Effector CD8-positive, alpha-beta T cell (primary cell): Measurements from ENCODE around the gene C19orf12.

Source experiments
- DNase-seq: peaks from one replicate; lab custom pipeline; 2025; lab: John Stamatoyannopoulos, UW

Gene C19orf12

DNA sequence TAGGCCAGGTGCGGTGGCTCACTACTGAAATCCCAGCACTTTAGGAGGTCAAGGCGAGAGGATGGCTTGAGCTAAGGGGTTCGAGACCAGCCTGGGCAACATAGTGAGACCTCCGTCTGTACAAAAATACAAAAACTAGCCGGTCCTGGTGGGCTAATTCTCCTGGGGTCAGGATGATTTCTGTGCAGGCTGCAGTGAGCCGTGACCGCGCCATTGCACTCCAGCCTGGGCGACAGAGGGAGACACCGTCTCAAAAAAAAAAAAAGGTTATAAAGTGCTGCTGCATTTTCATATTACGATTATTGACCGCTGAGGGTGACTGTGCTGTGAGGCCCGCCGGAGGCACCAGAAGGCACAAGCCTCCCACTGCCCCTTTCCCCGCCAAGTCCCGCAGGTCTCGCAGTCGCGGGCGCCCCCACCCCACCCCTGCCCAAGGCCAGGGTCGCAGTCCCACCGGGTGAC, 50.3 kb downstream of the C19orf12 start:
- no peak for DNase-seq

DNA sequence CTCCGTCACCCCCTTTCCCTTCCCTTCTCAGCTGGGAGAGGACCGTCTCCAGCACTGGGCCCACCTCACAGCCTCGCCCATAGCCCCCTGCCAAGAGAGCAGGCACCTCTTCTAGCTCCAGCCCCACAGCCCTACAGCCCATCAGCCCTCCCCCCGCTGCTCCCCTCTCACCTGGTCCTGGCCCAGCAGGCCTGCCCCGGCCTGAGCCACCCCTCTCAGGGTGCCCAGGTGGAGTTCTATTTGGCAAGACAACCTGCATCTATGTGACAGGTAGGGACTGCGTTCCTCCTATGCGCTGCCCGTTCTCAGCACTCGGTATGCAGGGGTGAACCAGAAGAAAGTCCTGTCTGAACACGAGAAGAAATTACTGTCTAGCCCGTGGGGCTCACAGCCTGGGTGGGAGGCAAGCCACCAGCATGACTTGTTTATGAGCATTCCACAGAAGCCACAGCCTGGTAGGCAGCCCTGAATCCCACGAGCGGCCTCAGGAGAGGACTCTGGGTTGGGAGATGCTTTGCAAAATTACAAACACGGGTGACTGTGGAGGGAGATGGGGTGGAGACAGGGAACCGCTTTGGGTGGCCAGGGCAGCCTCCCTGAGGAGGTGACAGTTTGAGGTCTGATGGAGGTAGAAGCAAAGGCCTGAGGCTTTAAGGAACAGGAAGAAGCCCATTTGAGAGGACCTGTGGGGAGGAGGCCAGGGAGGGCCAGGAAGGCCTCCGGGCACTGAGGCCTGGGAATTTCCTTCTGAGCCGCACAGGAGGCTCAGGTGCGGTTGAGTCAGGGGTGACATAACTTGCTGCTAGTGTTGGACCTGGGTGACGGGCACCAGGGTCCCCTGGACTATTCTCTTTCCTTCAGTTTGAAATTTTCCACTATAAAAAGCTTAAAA, 51.0 kb downstream of the C19orf12 start:
- DNase-seq = no peak

DNA sequence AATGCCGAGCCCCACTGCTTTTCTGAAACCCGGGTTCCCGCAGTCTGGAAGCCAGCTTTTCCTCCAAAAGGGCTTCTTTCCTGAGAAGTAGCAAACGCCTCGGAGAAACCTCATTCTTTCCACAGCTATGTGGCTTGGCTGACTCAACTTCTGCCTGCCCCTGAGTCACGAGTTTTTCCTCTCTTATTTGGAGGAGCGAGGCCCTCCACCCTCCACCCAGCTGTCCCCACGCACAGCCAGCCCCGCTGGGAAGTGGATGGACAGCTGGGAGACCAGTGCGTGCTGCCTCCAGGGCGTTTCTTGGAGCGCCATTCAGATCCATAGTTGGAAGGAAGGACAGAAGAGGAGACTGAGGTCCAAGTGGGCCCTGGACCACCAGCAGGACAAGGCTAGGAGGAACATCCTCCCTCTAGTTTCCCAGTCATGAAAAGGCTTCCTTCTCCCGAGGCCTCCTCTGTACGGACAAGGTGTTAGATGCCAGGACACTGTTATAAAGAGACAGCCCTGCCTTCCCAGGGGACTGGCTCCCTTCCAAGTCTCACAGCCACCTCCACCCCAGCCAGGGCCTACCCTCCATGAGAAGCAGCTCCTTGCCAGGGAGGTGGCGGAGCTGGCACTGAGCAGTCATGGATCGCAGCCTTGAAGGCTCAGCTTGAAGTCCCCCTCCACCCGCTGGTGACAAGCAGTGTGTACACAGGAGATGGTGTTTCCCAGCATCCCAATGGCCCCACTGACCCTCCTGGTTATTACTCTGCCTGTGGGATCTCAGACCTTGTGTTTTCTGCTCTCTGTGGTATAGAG, 52.3 kb downstream of the C19orf12 start:
- no peak for DNase-seq

DNA sequence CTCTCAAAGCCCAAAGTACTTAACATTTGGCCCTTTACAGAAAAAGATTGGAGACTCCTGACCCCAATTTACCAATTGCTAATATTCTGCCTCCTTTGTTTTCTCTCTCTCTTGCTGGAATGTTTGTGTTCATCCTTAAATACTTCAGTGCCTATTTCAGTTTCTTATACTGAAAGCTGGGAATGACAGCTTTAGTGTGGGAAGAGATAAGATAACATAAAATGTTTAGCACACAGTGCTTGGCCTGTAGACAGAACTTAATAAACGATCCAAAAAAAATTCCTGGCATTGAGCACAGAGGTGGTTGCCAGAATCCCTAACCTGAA, 52.8 kb downstream of the C19orf12 start:
- DNase-seq = no peak

DNA sequence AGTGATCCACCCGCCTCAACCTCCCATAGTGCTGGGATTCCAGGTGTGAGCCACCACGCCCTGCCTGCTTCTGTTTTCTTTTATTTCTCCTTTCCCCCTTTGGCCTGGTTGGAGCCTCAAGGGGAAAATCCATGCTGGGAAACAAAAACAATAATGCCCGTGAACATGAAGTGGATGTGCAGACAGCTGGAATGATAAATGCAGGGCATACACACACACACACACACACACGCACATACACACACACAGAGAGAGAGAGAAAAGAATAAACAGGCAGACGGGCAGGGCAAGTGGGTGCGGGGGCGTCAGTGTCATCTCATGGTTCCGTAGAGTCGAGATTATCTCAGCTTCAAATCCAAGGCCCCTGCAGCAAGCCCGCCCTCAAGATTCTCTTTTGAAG, 54.2 kb downstream of the C19orf12 start:
- no peak for DNase-seq

DNA sequence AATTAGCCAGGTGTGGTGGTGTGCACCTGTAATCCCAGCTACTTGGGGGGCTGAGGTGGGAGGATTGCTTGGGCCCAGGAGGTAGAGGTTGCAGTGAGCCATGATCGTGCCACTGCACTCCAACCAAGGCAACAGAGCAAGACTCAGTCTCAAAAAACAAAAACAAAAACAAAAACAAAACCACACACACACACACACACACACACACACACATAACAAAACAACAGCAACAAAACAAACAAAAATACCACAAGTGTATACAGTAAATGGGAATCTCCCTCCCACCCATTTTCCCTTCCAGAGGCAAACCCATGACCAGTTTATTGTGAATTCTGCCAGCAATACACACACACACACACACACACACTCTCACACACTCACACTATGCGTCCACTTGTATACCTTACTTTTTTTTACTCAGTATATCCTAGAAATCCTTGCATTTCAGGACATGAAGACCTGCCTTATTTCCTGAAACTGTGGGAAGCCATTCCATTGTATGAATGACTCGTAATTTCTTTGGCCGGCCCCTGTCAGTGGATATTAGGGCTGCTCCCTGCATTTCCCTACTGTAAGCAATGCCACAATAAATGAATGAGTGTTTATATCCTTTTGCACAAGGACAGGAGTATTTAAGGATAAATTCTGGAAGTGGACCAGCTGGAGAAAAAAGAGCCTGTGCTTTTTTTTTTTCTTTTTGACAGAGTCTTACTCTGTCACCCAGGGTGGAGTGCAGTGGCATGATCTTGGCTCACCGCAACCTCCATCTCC, 56.7 kb downstream of the C19orf12 start:
- no peak for DNase-seq

DNA sequence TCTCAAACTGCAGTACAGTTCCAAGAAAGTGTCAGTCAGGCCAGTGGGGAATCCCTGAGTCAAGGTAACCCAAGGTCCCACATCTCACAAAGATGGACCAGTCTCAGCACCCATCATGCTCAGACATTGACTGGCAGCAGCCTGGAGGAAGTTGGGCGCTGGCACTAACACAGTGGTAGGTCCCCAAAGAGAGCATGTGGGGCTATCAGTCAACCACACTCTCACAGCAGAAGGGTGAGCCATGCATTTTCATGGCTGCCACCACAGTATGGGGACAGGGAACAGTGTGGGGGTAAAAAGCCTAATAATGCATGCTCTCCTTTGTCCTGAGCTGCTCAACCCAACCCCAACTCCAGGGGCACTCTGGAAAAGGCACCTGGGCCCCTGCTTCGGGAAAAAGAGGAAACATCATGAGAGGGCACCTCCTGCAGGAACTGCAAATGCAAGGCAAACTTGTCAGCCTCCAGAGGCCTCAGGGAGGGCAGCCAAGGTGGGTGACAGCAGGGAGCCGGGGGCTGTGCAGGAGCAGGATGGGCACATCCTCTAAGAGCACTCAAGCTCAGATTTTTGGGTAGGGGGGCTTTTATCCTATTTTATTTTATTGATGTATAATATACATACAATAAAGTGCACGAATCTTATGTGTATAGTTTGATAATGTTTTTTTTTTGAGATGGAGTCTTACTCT, 59.3 kb downstream of the C19orf12 start:
- no peak for DNase-seq

DNA sequence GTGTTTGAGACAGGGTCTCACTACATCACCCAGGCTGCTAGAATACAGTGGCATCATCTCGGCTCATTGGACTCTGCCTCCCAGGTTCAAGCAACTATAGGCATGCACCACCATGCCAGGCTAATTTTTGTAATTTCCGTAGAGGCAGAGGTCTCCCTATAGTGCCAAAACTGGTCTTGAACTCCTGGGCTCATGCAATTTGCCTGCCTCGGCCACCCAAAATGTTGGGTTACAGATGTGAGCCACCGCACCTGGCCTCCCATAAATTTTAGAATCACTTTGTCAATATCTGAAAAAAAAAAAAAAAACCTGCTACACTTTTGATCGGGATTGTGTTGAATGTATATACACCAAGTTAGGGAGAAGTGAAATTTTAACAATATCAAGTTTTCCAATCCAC, 61.7 kb downstream of the C19orf12 start:
- DNase-seq = no peak

DNA sequence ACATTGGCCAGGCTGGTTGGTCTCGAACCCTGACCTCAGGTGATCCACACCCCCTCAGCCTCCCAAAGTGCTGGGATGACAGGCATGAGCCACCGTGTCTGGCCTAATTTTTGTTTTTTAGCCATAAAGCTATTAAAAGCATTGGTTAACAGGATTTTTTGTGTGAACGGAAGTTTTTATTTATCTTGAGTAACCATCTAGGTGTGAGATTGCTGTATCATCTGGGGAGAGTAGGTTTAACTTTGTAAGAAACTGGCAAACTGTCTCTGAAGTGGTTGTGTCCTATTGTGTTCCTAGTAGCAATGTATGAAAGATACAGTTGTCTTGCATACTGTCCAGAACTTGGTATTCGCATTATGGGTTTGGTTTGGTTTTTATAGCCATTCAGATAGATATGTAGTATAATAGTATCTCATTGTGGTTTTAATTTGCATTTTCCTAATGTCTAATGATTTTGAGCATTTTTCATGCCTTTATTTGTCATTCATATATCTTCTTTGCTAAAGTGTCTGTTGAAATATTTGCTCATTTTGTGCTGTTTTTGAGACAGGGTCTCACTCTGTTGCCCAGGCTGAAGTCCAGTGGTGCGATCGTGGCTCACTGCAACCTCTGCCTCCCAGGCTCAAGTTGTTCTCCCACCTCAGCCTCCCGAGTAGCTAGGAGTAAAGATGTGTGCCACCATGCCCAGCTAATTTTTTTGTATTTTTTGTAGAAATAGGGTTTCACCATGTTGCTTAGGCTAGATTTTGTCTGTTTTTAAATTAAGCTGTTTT, 63.3 kb downstream of the C19orf12 start:
- DNase-seq = no peak

DNA sequence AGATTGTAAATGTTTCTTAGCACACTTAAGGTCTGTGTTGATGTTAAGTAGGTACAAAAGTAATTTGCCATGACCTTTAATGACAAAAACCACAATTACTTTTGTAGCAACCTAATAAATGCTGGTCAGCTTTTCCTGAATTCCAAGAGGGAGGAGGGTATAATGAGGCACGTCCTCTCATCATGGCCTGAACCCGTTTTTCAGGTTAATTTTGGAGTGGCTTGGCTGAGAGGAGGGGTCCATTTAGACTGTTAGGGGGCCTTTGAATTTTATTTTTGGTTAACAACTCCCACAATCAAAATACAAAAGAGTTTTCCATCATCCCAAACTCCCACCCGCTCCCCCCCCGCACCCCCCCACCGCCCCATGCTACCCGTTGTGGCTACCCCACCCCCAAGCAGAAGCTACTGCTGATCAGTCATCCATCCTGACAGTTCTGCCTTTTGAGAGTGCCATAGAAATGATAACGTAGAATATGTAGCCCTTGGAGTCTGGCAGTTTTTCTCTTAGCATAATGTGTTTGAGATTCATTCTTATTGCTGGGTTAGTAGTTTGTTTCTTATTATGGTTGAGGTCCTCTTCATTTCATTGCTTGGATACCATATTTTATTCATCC, 64.2 kb downstream of the C19orf12 start:
- no peak for DNase-seq
